SK-N-DZ (cell line): Measurements from ENCODE around the gene FNIP1.
"Not testable (repeated sequence)": the region's sequence is repeated elsewhere in the genome, so short reads cannot be mapped to it uniquely, and the experiment has no call there.

Experiments used
- DNase-seq: peaks from one replicate; pipeline ENCODE4 v3.0.0-alpha.2; 2015; ENCODE audit warnings: low spot score

FNIP1 gene

GRCh38 chr5:131787736-131788135 lies 9.1 kb downstream of the FNIP1 start:
- no peak for DNase-seq

GRCh38 chr5:131786900-131787692 lies 9.7 kb downstream of the FNIP1 start:
- DNase-seq = no peak

- no peak for DNase-seq
Measured at GRCh38 chr5:131786036-131786435, 10.8 kb downstream of the FNIP1 start.

- no peak for DNase-seq
Measured at GRCh38 chr5:131783874-131784273, 12.9 kb downstream of the FNIP1 start.

- DNase-seq = no peak
Measured at GRCh38 chr5:131783357-131783756, 13.5 kb downstream of the FNIP1 start.

- no peak for DNase-seq
Measured at GRCh38 chr5:131782717-131783116, 14.1 kb downstream of the FNIP1 start.

- DNase-seq = not testable (repeated sequence)
Measured at GRCh38 chr5:131778141-131778540, 18.7 kb downstream of the FNIP1 start.

- DNase-seq = no peak
Measured at GRCh38 chr5:131776450-131776849, 20.4 kb downstream of the FNIP1 start.

GRCh38 chr5:131774652-131775367 lies 22.0 kb downstream of the FNIP1 start:
- no peak for DNase-seq

GRCh38 chr5:131773805-131774204 lies 23.0 kb downstream of the FNIP1 start:
- DNase-seq = no peak

GRCh38 chr5:131771692-131772091 lies 25.1 kb downstream of the FNIP1 start:
- DNase-seq = no peak

- DNase-seq = no peak
Measured at GRCh38 chr5:131769961-131770360, 26.9 kb downstream of the FNIP1 start.

GRCh38 chr5:131769336-131769735 lies 27.5 kb downstream of the FNIP1 start:
- DNase-seq = no peak

GRCh38 chr5:131767891-131768290 lies 28.9 kb downstream of the FNIP1 start:
- no peak for DNase-seq

GRCh38 chr5:131766689-131767088 lies 30.1 kb downstream of the FNIP1 start:
- no peak for DNase-seq

GRCh38 chr5:131765261-131765660 lies 31.6 kb downstream of the FNIP1 start:
- DNase-seq = no peak

GRCh38 chr5:131763968-131764367 lies 32.8 kb downstream of the FNIP1 start:
- no peak for DNase-seq

- no peak for DNase-seq
Measured at GRCh38 chr5:131760793-131761192, 36.0 kb downstream of the FNIP1 start.

GRCh38 chr5:131759704-131760103 lies 37.1 kb downstream of the FNIP1 start:
- no peak for DNase-seq

- no peak for DNase-seq
Measured at GRCh38 chr5:131758520-131758900, 38.3 kb downstream of the FNIP1 start.

GRCh38 chr5:131757830-131758519 lies 38.8 kb downstream of the FNIP1 start:
- DNase-seq = no peak

- DNase-seq = no peak
Measured at GRCh38 chr5:131756942-131757341, 39.9 kb downstream of the FNIP1 start.

GRCh38 chr5:131754363-131754762 lies 42.5 kb downstream of the FNIP1 start:
- no peak for DNase-seq
